GM21515 (cell line): Measurements from ENCODE around the gene TM4SF4.
A peak's percentile ranks its signal among the peaks of the same experiment; 100 is the strongest.

Experiments used
- ATAC-seq: cut with Tn5 transposase; IDR thresholded peaks from one replicate; pipeline ENCODE4 v1.9.1; 2021; ENCODE audit not compliant: unreplicated experiment

The TM4SF4 gene

DNA sequence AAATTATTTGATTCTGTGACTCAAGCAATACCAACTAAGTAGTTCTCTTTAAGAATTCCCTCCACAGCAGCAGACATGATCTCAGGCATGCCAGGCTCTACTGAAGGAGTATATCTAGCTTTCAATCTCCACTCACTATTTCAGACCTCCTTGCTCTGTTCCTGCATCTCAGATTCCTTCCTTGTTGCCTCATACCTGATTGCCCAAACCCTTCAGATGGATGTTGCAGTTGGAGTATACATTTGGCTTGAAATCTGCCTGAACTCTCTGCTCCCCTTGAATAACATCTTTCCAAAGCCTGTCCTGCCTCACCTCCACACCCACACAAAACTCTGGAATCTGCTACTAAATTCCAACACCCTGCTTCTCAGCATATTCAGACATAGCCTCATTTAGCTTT lies 19.8 kb upstream of the TM4SF4 start:
- no peak for ATAC-seq

DNA sequence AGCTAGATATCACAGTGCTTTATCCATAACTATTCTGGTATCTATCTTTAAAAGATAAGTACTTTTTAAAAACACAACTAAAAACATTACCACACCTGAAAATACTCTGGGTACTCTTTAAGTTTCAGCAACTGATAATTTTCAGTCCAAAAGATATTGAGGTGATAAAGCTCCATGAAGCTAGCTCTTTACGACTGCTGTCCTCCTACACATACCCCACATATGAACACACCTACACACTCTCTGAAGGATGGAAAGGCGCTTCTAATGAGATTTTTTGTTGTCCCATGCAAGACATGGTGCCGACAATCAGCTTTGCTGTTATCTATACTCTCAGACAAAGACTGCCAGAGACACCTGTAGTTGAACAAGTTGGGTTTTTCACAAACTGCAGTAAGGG lies 19.1 kb upstream of the TM4SF4 start:
- no peak for ATAC-seq

DNA sequence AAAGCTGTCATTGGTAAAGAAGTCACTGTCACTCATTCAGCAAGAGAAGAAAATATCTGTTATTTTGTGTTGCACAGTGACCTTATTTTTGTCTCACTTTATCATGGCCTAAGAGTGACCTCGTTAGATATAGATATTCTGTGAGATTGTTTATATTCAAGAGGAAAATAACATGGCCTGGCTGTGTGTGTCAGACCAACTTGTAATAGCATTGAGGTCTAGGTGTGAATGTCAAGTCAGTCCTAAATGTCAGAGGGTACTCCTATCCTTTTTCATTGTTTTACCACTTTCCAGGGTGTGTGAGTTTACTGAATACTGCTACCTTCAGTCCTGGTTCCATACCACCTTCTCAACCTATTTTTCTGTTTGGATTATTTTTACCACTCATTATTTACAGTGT lies 18.5 kb upstream of the TM4SF4 start:
- no peak for ATAC-seq

DNA sequence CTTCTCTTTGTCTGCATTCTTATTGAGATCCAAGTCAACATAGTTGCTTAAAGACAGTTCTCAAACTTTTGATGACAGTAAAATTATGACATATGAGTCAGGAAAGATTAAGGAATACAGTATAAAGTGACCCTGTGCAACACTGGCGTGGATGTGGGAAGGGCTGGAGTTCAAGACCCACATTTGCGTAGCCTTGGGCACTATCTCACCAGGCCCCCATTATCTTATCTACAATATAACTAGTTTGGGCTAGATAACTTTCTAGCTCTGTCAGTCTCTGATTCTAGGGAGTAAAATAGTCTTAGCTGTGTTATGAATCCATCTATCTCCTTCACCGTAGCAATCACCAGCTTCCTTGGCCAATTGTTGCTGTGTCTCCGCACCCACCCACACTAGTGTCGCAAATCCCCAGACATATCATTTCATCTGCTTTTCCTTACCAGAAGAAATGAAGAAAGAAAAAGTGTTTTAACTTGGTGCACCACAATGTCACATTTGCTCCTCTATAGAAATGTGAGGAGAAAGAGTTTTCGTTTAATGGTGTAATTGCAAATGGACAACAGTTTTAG lies 14.9 kb upstream of the TM4SF4 start:
- no peak for ATAC-seq

DNA sequence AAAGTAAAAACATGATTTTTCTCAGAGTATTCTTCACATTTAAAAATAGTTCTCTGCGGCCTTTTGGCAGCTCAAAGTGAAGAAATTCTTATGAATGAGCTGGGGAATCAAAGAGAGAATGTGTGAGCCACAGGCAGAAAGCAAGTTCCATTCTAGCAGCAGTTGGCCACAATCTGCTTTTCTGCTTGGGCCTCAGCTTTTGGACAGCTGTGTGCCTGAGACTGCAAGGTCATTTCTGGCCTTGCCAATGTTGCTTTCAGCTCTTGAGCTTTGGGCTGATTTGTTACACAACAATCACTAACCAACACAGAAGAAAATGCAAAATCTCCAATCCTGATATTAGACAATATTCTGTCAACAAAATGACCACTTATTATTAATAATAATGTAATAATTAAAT lies 14.4 kb upstream of the TM4SF4 start:
- ATAC-seq = no peak

DNA sequence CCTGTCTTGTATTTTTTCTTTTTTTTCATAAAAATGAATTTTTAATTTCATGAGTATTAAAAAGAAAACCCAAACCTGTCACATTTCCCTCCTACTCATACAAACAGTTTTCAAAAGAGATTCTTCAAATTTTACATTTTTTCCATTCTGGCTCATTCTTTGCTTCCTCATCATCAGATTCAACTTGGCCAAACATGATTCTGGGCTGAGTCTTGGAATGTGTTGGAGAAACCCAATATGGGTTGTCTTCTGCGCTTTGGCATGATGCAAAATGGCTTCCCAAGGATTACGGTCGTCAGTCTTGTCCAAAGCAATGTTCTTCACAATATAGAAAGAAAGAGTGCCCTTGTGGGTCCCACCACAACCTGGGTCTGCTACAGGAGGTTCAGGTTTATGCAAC lies 12.4 kb upstream of the TM4SF4 start:
- no peak for ATAC-seq

DNA sequence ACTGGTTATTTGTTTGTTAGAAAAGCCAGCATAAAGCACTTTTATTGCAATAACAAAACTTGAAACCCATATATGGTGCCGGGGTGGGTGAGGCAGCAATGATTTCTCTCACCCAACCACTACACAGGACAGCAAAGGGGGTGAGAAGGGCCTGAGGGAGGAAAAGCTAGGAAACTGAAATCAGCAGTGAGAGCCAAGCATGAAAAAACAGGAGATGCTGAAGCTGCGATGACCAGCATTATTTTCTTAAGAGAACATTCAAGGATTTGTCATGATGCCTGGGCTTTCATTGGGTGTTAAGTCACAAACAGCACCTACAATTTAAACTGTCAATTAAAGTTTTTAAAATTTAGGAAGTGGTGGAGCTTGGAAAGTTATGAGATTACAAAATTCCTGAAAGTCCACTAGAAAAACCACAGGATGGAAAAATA lies 11.9 kb upstream of the TM4SF4 start:
- ATAC-seq = no peak

DNA sequence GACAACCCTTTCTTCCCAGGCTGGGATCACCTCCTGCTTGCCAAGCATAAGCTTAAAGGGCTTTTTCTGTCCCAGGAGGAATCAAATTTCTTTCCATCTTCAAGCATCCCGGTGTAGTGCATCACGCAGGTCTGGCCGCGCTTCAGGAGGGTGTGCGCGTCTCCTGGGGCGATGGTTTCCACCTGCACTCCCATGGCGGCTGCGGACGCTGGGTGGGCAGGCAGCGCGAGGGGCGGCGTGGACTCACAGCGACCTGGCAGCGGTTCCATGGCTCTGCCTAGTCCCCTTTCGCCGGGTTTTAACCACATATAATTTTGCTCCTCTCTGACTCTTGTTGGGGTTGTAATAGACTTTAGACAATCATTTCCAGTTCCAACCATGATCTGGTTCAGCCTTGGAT lies 10.6 kb upstream of the TM4SF4 start:
- no peak for ATAC-seq

DNA sequence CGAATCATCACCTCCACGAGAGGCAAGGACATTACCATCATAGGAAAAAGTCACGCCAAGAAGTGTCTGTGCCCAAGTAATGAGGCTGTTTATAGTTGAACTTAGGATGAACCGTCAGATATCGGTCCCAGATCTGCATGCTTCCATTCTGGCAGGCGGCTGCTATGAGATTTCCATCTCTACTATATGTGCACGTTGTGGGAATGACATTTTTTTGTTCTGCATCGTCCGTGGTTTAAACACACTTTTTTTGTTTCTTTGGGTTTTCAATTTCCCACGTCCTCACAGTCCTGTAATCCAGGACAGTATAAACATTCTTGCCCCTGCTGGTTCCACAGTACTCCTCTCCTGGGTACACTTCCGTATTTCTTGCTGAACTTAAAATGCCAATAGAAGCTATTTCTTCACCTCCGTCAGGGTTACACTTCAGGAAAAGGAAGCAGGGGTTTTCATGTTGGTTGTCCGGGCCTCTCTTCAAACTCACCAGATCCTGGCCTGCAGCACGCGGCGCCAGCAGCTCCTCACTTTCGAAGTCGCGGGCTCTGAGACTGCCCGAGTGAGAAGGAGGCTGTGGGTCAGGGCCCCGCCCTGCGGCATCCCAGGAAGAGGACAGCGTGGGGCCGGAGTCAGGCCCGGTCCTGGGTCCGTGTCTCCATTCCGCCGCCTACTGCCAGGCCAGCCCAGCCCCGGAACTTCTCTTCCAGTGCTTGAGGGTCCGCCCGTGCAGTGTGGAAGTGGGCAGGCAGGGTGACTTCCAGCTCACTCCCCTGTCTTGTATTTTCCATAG lies 9.8 kb upstream of the TM4SF4 start:
- no peak for ATAC-seq

DNA sequence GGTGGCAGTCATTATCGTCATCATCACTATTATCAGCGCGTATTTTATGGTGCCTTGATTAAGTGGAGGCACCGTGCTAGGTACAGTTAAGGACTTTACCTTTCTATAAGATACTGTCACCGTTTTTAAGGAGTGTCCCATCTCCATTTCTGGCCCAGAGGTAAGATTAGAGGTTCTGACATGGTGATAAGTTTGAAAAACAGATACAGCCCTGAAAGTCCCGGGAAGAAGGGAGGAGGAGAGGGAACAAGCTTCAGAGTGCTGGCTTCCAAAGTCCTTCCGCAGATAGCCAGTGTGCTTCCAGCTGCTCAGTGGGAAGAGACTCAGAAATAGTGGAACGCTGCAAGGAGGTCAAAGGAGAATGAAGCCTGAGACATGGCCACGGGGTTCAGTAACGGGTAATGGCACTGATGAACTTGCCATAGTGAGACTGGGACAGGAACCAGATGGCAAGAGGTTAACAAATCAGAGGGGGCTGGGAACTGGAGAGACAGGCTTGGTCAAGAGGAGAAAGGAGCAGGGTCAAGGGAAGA lies 9.1 kb upstream of the TM4SF4 start:
- ATAC-seq = no peak

DNA sequence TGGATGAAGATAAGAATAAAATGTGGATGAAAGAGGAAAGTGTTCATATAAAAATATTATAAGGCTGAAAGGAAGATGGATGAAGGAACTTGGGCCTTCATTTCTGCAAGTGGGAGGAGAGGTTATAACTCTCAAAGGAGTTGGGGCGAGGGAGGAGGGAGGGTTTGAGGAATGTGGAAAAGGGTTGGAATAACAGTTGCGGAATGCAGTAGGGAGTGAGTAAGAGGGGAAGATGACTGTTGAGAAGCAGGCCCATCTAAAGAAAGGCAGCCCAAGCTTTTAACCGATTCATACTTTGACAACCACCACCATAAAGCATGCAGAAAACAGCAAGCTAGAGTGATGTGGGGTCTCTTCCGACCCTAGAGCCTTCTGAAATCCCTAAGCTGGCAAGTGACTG lies 8.3 kb upstream of the TM4SF4 start:
- no peak for ATAC-seq

DNA sequence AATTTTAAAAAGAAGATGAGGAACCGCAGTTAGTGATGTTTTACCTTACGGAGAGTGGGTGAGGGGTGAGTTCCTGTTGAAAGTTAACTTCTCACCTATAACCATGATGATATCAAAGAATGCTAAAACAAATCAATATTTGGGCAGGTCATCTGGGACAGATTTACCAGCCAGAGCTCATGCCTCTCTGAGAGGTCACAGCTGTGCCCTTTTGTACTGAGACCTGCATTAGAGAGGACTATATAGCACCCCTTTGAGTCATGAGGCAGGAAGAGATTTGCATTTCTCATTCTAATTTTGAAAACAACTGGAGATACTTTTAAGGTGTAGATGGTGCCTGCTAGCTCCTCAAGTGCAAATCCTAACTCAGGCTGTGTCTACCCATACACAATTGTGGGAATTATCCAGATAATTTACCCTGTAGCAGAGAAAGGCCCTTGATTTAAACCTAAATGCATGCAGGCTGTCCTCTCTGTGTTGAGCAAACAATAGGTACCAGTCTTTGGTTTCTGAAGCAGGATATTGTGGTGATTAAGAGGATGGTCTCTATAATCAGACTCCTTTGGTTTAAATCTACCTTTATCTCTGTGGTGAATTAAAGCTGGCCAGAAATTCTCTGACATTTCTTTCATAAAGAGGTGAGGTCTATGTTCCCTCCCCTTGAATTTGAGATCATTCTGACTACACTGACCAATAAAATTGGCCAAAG lies 5.8 kb upstream of the TM4SF4 start:
- peak; percentile 89 for ATAC-seq

DNA sequence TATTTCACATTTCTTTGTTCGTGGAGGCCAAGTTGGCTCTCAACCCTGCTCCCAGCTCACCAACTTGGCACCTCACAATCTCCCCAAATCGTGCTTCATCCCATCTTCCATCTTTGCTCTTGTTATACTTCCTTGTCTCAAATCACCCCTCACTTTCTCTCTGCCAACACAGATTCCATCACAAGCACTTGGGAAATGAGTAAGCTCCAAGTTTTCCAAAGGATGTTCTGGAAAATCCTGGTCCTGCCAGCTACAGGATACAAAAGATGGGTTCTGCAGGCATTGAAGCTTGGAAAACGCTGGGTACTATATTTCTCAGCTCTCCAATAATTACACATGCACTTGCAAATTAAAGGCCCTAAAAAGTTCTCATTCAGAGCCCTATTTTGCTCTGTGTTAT lies 4.1 kb upstream of the TM4SF4 start:
- ATAC-seq = no peak

DNA sequence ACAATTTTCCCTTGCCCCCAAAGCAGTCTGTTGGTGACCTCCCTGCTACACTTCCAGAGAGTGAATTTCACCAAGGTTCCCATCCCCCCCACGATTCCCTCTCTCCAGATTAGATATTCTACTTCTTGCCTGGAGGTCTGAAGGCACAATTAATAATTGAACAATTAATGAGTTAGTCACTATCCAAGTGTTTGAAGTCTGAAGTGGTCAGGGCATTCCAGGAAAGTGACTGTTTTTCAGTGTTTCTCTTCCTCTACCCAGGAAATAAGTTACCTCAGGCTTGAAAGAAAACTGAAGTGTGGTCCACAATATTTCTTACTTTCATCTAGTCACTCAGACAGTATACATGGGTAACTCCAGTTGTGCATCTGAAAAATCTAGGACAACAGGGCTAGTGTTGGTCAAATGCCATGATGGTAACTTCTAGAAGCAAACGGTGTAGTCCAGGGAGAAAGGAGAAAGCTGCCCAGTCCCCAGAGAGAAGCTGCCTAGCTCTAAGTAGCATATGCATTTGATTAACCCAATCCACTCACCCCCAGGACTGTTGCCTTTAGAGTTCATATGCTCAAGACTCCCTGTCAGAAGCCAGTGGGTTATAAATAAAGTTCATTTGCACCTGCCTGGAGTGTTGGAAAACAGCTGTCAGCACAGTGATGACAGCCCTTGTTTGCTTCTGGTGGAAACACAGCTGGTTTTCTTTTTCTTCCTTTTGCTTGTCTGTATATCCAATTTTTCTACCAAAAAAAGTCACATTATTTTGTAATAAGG lies 2.3 kb upstream of the TM4SF4 start:
- no peak for ATAC-seq

DNA sequence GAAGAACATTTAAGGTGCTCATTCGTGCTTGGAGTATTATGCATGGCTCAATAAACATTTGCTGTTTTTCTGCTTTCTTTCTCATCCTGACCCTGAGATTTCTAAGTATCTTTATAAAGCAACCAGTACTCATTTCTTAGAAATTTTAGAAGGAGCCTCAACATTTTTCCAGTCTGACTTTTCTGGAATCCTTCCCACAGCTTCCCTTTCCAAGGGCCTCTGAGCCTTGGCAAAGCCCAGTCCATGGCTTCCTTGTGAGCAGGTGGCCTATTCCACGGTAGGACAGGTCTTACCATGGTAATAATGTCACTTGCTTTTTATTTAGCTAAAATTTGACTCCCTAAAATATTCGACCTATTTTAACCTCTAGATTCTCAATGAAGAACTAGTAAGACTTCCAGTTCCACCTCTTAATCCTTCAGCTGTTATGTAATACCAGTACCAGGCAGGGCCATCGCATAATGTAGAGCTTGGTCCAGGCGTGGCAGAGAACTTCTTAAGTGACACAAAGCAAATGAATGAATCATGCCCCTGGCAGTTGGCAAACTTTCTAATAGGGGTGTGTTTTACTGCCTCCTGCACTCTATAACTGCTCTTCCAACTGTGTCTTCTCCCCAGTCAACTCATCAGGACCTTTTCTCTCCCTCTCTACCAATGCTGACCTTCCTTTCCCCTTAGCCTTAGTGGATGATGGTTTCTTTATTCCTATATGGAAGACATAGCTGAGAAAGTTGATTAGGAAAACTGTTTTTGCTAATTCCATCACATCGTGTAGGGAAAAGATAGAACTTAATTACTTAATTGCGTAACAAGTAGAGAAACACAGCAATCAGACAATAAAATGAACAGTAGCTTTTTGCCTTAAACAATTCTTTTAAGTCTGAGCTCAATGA lies 894 bp upstream of the TM4SF4 start:
- no peak for ATAC-seq

DNA sequence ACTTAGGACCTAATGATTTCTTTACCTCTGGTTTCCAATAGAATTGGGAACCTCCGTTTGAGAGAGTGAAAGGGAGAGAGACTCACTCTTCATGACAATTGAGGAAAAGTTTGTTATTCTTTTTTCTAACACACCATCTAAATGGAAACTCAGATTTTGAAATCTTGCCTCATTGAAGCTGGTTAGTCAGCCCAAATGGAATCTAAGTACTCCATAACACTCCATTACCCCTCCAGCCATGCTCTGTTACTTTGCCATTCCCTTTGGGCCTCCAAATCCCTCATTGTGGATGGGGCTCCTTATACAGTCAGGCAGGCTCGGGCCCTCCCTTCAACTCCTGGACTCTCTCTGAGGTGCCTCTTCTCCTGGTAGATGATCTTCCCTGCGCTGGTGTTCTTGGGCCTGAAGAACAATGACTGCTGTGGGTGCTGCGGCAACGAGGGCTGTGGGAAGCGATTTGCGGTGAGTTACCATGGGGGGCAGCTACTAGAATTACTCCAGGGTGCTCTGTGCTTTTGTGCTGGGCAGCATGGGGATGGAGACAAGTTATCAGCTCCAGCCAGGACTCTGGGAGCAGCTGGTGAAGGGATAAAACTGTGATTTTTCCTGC lies 1.1 kb downstream of the TM4SF4 start:
- no peak for ATAC-seq

DNA sequence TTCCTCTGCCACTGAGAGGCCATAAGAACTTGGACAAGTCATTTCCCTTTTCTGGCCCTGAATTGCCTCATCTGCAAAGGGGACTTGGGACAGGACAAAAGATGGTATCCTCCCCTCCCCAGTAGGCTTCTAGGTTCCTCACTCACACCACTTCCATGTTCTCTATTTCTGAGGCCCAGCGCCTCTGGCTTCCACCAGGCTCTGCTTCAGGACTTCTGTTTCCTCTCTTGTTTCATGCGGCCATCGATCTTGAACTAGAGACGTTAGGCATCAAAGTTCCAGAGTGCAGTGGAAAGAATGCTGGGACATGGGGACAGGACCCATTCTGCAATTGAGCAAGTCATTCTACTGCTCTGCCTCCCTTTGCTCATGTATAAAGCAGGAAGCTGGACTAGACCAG lies 1.7 kb downstream of the TM4SF4 start:
- ATAC-seq = no peak

DNA sequence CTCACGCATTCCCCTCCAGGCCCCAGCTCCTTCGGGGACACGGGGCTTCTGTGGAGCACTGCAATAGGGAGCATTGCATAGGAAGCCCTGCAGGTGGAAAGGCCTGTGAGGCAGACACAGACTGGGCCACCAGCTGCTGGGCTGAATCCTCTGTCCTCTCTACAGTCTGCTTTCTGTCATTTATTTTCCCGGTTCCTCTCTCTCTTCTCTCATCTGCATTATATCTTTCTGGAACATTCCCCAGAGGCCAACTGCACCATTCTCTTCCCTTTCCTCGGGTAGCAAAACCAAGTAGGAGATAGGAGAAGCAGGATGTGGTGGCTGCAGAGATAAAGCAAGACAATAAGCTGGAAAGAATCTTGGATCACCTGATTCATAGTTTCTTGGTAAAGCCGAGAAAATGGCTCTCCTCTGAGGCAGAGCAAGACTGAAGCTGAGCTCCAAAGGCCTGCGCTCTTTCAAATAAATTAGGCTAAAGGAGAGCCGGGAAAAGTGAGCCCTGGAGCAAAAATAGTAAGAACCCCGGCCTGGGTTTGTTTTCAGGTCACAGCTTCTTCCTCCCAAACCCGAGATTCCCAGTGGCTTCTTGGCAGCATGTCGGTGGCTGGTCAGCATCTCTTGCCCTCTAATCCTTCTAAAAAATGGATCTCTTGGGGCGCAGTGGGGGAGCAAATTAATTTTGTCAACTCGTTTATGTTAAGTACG lies 5.3 kb downstream of the TM4SF4 start:
- no peak for ATAC-seq

DNA sequence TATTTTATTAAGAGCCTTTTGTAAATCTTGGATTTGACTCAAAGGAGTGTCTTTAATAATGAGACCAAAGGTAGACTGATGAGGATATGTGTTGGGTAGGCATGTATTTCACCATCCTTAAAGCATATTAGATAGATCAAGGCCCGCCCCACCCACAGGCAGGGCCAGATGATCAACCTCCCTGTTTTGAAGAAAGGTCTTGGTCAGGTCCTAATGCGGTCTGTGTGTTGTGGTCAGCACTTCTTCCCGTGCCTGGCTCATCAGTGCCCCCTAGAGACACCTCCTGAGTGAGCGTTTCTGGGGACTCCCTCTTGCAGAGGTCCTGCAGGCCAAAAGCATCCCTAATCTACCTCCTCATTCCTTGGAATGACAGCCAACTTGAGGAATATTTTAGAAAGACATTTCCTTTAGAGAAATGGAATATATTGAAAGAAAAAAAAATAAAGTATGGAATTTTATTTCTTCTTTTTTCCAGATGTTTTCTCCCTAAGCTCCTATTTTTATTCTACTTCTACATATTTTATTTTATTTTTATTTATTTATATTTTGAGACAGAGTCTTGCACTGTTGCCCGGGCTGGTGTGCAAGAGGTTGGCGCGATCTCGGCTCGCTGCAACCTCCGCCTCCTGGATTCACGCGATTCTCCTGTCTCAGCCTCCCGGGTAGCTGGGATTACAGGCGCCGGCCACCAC lies 6.0 kb downstream of the TM4SF4 start:
- peak; percentile 99 for ATAC-seq
